HUDEP-2 (cell line): ENCODE measurements around the gene CTDSPL.

Experiments used
- DNase-seq, 76 experiments: peaks; one replicate each; lab custom pipeline; 2025; ENCODE audit not compliant: unreplicated experiment in 76 of 76; lab: John Stamatoyannopoulos, UW

CTDSPL gene

GRCh38 chr3:37910671-37911400 lies 49.2 kb downstream of the CTDSPL start:
- no peak for DNase-seq

- no peak for DNase-seq
These were observed 50.5 kb downstream of the CTDSPL start for GRCh38 chr3:37912052-37912733.

- DNase-seq, result no peak
These were observed 51.8 kb downstream of the CTDSPL start for GRCh38 chr3:37913522-37913921.

GRCh38 chr3:37916685-37917084 lies 55.0 kb downstream of the CTDSPL start:
- DNase-seq, result no peak

GRCh38 chr3:37918627-37919026 lies 56.9 kb downstream of the CTDSPL start:
- DNase-seq, result no peak

- DNase-seq, result no peak
These were observed 58.5 kb downstream of the CTDSPL start for GRCh38 chr3:37920156-37920699.

GRCh38 chr3:37921025-37921424 lies 59.3 kb downstream of the CTDSPL start:
- no peak for DNase-seq

GRCh38 chr3:37922721-37923568 lies 61.3 kb downstream of the CTDSPL start:
- no peak for DNase-seq

- no peak for DNase-seq
These were observed 61.9 kb downstream of the CTDSPL start for GRCh38 chr3:37923569-37924040.

GRCh38 chr3:37924453-37924852 lies 62.8 kb downstream of the CTDSPL start:
- DNase-seq, result no peak

- no peak for DNase-seq
These were observed 63.5 kb downstream of the CTDSPL start for GRCh38 chr3:37925157-37925556.

GRCh38 chr3:37926611-37927010 lies 64.9 kb downstream of the CTDSPL start:
- DNase-seq, result no peak

- DNase-seq, result no peak
These were observed 68.8 kb downstream of the CTDSPL start for GRCh38 chr3:37930495-37930894.

GRCh38 chr3:37932505-37932904 lies 70.8 kb downstream of the CTDSPL start:
- DNase-seq, result no peak

GRCh38 chr3:37934631-37935289 lies 73.1 kb downstream of the CTDSPL start:
- DNase-seq, result no peak

GRCh38 chr3:37935290-37935668 lies 73.6 kb downstream of the CTDSPL start:
- no peak for DNase-seq

GRCh38 chr3:37935756-37936666 lies 74.3 kb downstream of the CTDSPL start:
- DNase-seq, result no peak

- DNase-seq, result no peak
These were observed 75.5 kb downstream of the CTDSPL start for GRCh38 chr3:37937156-37937555.

- DNase-seq, result no peak
These were observed 76.3 kb downstream of the CTDSPL start for GRCh38 chr3:37938011-37938410.
